ENCODE data around the gene TMEM131L. TPM values are rescaled to one million over a fixed set of nuclear protein-coding genes. Genes with fewer than 3 reads are reported as not detected.
A peak's percentile ranks its signal among the peaks of the same experiment; 100 is the strongest.

TMEM131L gene
- total RNA-seq, 1 donor from 2014 or later = 29.8 TPM

DNA sequence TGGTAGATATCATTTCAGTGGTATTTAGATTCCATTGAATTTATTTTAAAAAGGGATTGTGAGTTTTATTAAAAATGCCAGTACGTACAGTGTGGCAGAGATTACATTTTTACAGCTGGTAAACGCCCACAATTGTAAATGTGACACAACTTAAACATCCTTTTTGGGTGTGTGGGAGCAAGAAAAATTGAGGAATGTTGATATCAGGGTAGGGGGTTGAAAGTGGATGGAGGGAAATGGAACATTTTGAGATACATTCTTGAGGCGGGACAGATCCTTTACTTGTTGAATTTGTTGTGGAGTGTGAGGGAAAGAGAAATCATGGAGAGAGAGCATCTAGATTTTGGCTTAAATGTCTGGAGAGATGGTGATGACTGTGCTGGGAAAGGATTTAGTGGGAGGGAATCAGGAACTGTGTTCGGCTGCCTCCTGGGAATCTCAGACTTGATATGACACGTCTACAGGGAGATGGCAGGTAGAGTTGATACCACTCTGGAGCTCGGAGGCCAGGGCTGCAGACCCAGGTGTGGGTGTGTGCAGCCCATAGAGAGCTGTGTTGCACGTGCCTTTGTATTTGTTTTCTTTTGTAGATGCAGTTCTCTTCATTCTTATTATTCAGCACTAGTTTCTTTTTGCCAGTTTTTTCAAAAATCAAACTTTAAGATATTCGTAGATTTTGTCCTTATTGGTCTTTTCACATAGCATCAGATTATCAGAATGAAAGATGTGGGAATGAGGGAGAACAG lies 10.8 kb downstream of the TMEM131L start:
- peak overlapping the region; percentile 6 for H3K27ac Mint-ChIP-seq (ENCODE audit: unreplicated experiment)

DNA sequence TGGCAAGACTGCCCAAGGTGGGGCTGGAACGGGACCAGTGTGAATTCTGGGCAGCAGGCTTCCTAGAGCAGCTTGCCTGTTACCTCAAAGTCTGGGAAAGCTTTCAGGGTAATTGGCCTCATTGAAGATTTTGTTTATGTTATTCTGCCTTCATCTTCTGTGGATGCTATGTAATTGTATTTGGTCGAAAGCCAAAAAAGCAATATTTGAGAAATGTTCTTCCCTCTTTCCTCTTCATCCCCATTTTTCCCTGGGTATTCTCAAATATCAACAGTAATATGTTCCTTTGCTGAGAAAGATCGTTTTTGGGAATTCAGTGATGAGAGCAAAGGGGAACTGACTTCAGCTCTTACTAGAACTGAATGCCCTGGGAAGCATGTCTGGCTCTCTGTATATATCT lies 12.9 kb downstream of the TMEM131L start:
- no peaks in the 10 kb centered on the region for H3K9me3 Mint-ChIP-seq (ENCODE audit: unreplicated experiment)
- H3K27ac Mint-ChIP-seq (ENCODE audit: unreplicated experiment) = no peak overlapping the region
- H3K4me3 Mint-ChIP-seq (ENCODE audit: unreplicated experiment) = no peak overlapping the region
- TF ChIP-seq, protein P1, sequence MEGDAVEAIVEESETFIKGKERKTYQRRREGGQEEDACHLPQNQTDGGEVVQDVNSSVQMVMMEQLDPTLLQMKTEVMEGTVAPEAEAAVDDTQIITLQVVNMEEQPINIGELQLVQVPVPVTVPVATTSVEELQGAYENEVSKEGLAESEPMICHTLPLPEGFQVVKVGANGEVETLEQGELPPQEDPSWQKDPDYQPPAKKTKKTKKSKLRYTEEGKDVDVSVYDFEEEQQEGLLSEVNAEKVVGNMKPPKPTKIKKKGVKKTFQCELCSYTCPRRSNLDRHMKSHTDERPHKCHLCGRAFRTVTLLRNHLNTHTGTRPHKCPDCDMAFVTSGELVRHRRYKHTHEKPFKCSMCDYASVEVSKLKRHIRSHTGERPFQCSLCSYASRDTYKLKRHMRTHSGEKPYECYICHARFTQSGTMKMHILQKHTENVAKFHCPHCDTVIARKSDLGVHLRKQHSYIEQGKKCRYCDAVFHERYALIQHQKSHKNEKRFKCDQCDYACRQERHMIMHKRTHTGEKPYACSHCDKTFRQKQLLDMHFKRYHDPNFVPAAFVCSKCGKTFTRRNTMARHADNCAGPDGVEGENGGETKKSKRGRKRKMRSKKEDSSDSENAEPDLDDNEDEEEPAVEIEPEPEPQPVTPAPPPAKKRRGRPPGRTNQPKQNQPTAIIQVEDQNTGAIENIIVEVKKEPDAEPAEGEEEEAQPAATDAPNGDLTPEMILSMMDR (IDR thresholded peaks at IDR 0.05; ENCODE audit: unreplicated experiment) = no peak
- peaks cover 10% of the 10 kb centered on the region for H3K4me1 Mint-ChIP-seq (ENCODE audit: unreplicated experiment)
- no peaks in the 10 kb centered on the region for H3K27me3 Mint-ChIP-seq (ENCODE audit: unreplicated experiment)
- H3K36me3 Mint-ChIP-seq (ENCODE audit: low read depth, unreplicated experiment) = peaks cover 22% of the 10 kb centered on the region
- DNase-seq (ENCODE audit: low spot score) = no peak

More for the DNA sequence above, 10.8 kb downstream of the TMEM131L start:
- TF ChIP-seq, protein P1 (IDR thresholded peaks at IDR 0.05; ENCODE audit: unreplicated experiment) = no peak
- no peak for DNase-seq (ENCODE audit: low spot score)
- peaks cover 10% of the 10 kb centered on the region for H3K4me1 Mint-ChIP-seq (ENCODE audit: unreplicated experiment)
- H3K27me3 Mint-ChIP-seq (ENCODE audit: unreplicated experiment) = peaks cover 2% of the 10 kb centered on the region
- no peak overlapping the region for H3K4me3 Mint-ChIP-seq (ENCODE audit: unreplicated experiment)
- no peaks in the 10 kb centered on the region for H3K9me3 Mint-ChIP-seq (ENCODE audit: unreplicated experiment)
- peaks cover 38% of the 10 kb centered on the region for H3K36me3 Mint-ChIP-seq (ENCODE audit: low read depth, unreplicated experiment)

DNA sequence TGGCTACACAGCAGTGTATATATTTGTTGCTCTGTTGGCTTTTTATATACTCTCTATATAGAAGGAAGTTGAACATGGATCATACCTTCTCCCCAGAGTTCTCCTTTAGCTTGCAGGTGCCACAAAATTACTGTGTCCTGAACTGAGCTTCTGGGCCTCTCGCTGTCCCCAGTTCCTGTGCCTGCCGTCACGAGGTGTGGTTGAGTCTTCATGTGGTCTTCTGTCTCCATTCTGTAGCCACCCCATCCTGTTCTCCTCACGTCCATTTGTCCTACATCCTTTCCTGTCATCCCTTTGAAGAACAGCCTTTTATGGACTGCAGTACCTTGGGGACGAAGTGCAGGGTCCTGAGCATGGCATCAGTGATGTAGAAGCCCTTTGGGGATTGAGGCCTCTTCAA lies 14.5 kb downstream of the TMEM131L start:
- TF ChIP-seq, protein P1 (IDR thresholded peaks at IDR 0.05; ENCODE audit: unreplicated experiment) = no peak
- Mint-ChIP-seq H3K4me3 (ENCODE audit: unreplicated experiment) (peak overlapping the region; percentile 14), H3K9me3 (ENCODE audit: unreplicated experiment) (no peaks in the 10 kb centered on the region), H3K27ac (ENCODE audit: unreplicated experiment) (peak overlapping the region; percentile 30), H3K27me3 (ENCODE audit: unreplicated experiment) (no peaks in the 10 kb centered on the region), H3K36me3 (ENCODE audit: low read depth, unreplicated experiment) (peaks cover 13% of the 10 kb centered on the region), H3K4me1 (ENCODE audit: unreplicated experiment) (peaks cover 10% of the 10 kb centered on the region)
- DNase-seq (ENCODE audit: low spot score) = no peak

DNA sequence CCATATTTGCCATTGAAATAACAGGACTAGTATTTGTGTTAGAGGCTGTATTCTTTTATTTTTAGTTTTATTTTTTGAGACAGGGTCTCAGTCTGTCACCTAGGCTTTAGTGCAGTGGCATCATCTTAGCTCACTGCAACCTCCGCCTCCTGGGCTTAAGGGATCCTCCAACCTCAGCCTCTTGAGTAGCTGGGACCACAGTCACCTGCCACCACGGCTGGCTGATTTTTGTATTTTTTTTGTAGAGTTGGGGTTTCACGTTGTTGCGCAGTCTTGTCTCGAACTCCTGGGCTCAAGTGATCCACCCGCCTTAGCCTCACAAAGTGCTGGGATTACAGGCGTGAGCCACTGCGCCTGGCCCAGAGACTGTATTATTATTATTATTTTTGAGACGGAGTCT lies 15.3 kb downstream of the TMEM131L start:
- Mint-ChIP-seq H3K4me3 (ENCODE audit: unreplicated experiment) (no peak overlapping the region), H3K9me3 (ENCODE audit: unreplicated experiment) (no peaks in the 10 kb centered on the region), H3K4me1 (ENCODE audit: unreplicated experiment) (peaks cover 10% of the 10 kb centered on the region), H3K27me3 (ENCODE audit: unreplicated experiment) (no peaks in the 10 kb centered on the region), H3K36me3 (ENCODE audit: low read depth, unreplicated experiment) (peaks cover 13% of the 10 kb centered on the region), H3K27ac (ENCODE audit: unreplicated experiment) (no peak overlapping the region)
- TF ChIP-seq, protein P1 (IDR thresholded peaks at IDR 0.05; ENCODE audit: unreplicated experiment) = no peak
- no peak for DNase-seq (ENCODE audit: low spot score)

Measured in endothelial cell (in vitro differentiated cells).